GM23248 (cell line): ENCODE results near the gene POLE2. TPM values are rescaled to one million over a fixed set of nuclear protein-coding genes. Genes with fewer than 3 reads are reported as not detected.

Experiments
- DNase-seq: peaks from one replicate; pipeline ENCODE4 v3.0.0-alpha.2; 2015
- H2AFZ ChIP-seq: fragments of 200-600 bp; sonication (generic); 2 replicates; pipeline ENCODE4 v1.6.1; 2016; ENCODE audit warnings: antibody characterized with exemption
- H3F3A ChIP-seq: fragments of 200-600 bp; sonication (generic); 2 replicates; pipeline ENCODE4 v1.6.1; 2016; ENCODE audit warnings: mild to moderate bottlenecking, antibody characterized with exemption, mixed run types; ENCODE audit not compliant: insufficient read depth
- H3K27ac ChIP-seq: fragments of 200-600 bp; sonication (generic); 2 replicates; pipeline ENCODE4 v1.5.1; 2016; ENCODE audit warnings: mild to moderate bottlenecking
- H3K27me3 ChIP-seq: fragments of 200-600 bp; sonication (generic); replicated peaks from 2 replicates; pipeline ENCODE4 v1.6.1; 2016; ENCODE audit warnings: mild to moderate bottlenecking; ENCODE audit not compliant: insufficient read depth
- H3K36me3 ChIP-seq: fragments of 200-600 bp; sonication (generic); 2 replicates; pipeline ENCODE4 v1.6.1; 2016; ENCODE audit warnings: low read depth, mild to moderate bottlenecking
- H3K4me1 ChIP-seq: fragments of 200-600 bp; sonication (generic); 2 replicates; pipeline ENCODE4 v1.6.1; 2016; ENCODE audit warnings: mild to moderate bottlenecking; ENCODE audit not compliant: insufficient read depth
- H3K4me2 ChIP-seq: fragments of 200-600 bp; sonication (generic); one replicate; pipeline ENCODE4 v1.6.1; 2016; ENCODE audit warnings: mild to moderate bottlenecking; ENCODE audit not compliant: unreplicated experiment
- H3K4me3 ChIP-seq: fragments of 200-600 bp; sonication (generic); 2 replicates; pipeline ENCODE4 v1.5.1; 2016; ENCODE audit warnings: mild to moderate bottlenecking
- H3K79me2 ChIP-seq: fragments of 200-600 bp; sonication (generic); 2 replicates; pipeline ENCODE4 v1.6.1; 2016; ENCODE audit warnings: mild to moderate bottlenecking; ENCODE audit not compliant: insufficient read depth
- H3K9ac ChIP-seq: fragments of 200-600 bp; sonication (generic); 2 replicates; pipeline ENCODE4 v1.6.1; 2016; ENCODE audit warnings: mild to moderate bottlenecking
- H3K9me2 ChIP-seq: fragments of 200-600 bp; sonication (generic); 2 replicates; pipeline ENCODE4 v1.6.1; 2016; ENCODE audit warnings: mixed run types, mild to moderate bottlenecking, moderate library complexity; ENCODE audit not compliant: insufficient read depth
- H3K9me3 ChIP-seq: fragments of 200-600 bp; sonication (generic); one replicate; pipeline ENCODE4 v1.6.1; 2017; ENCODE audit warnings: low read depth
- H4K20me1 ChIP-seq: fragments of 200-600 bp; sonication (generic); 2 replicates; pipeline ENCODE4 v1.6.0; 2016; ENCODE audit not compliant: insufficient read depth
- EZH2 ChIP-seq: fragments of 200-600 bp; sonication (generic); IDR thresholded peaks from 2 replicates; pipeline ENCODE4 v1.6.1; 2018; ENCODE audit warnings: antibody characterized with exemption, mild to moderate bottlenecking; ENCODE audit not compliant: insufficient read depth, poor library complexity, severe bottlenecking
- EZH2phosphoT487 ChIP-seq: fragments of 200-600 bp; sonication (generic); IDR thresholded peaks from 2 replicates; pipeline ENCODE4 v1.6.1; 2018; ENCODE audit warnings: antibody characterized with exemption, moderate library complexity, mild to moderate bottlenecking, low read depth; ENCODE audit not compliant: insufficient read depth
- WGBS, 2 experiments: methylation state at CpG; one replicate each; pipeline ENCODE4 v1.1.6; 2015 to 2017; ENCODE audit warnings: low lambda C conversion rate in 2 of 2, low coverage in 1 of 2; ENCODE audit errors: missing lambda C conversion rate in 2 of 2; 5-methylcytosine and 5-hydroxymethylcytosine counted together
- in situ Hi-C: fragments of 300-500 bp; cut with MboI; formaldehyde crosslinking; loops from 2 replicates; pipeline ENCODE4 v1.15.0; 2020
- polyA plus RNA-seq: library from polyadenylated mRNA; unstranded; fragments of >200 nt; fragmentation: Nextera tagmentation; extraction: Ambion mirVana; gene quantifications from 2 replicates; pipeline ENCODE4 v1.2.1, GENCODE V29; 2016
- total RNA-seq: library from RNA; depleted of rRNA; stranded (reverse); fragments of >200 nt; shearing (Covaris generic); gene quantifications from 2 replicates; pipeline ENCODE4 v1.2.3, GENCODE V29; 2014

The POLE2 gene
- total and polyA plus RNA-seq, 2 experiments from 2014 or later: 5.2 to 5.5 TPM

DNA sequence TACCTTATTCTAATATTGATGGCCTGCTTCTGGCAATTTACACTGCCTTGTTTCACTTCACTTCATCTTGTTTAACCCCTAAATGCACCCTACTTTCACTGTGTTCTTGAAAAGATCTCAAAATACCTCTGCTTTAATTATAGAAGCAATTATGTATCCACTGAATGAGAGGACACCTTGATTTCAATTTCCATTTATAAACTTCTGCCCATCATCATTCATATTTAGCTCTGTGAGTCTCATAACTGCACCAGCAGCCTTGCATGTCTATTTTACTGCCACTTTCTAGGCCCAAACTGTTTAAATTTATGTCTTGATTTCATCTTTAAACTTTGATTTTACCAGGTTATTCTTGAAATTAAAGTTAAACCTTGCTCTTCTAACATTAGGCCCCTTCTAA, 45.9 kb downstream of the POLE2 start:
- Histone ChIP-seq H3K4me3 (no peak overlapping the region), H3K9me3 (no peaks in the 10 kb centered on the region), H3K36me3 (peaks cover 4% of the 10 kb centered on the region; the same call in 1 of the 2 replicates), H3K4me2 (no peak overlapping the region), H2AFZ (no peak overlapping the region), H3K9me2 (no peaks in the 10 kb centered on the region), H3K27ac (no peak overlapping the region), H4K20me1 (no peaks in the 10 kb centered on the region), H3K4me1 (no peaks in the 10 kb centered on the region; the same call in 1 of the 2 replicates), H3K9ac (no peak overlapping the region), H3K79me2 (peaks cover 94% of the 10 kb centered on the region), H3F3A (no peaks in the 10 kb centered on the region), H3K27me3 (no peaks in the 10 kb centered on the region)
- in situ Hi-C loops: no loop called here
- TF ChIP-seq EZH2: no peak
- TF ChIP-seq EZH2phosphoT487: no peak
- no peak for DNase-seq

DNA sequence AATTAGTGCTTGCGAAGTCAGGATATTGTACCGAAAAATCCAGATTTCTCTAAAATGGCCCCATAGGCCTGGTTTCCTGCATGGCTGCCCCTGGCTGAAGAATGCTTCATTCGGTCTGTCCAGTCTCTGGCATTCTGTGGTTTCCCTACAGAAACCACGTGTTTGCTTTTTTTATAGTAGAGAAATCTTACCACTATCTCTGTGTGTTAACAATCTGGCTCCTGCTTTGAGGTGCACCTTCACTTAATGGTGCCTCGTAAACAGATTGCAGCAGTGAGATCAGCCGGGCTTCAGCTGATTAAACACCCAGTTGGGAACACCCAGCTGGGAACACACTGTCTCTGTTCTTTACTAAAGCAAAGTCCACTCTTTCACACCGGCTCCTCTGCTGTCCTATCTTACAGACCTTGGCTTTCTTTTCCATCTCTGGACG, 46.3 kb downstream of the POLE2 start:
- Histone ChIP-seq H2AFZ (no peak overlapping the region), H3K9me3 (no peaks in the 10 kb centered on the region), H3K27me3 (no peaks in the 10 kb centered on the region), H3F3A (peaks cover 3% of the 10 kb centered on the region; the same call in 1 of the 2 replicates), H3K4me2 (no peak overlapping the region), H3K79me2 (peaks cover 95% of the 10 kb centered on the region), H3K9me2 (no peaks in the 10 kb centered on the region), H3K4me1 (peaks cover 2% of the 10 kb centered on the region), H3K36me3 (peaks cover 4% of the 10 kb centered on the region; the same call in 1 of the 2 replicates), H3K27ac (no peak overlapping the region), H3K9ac (no peak overlapping the region), H4K20me1 (no peaks in the 10 kb centered on the region), H3K4me3 (no peak overlapping the region)
- 75 to 84% methylated on average over 8 of the region's 8 CpGs for WGBS, 2 experiments
- no peak for TF ChIP-seq EZH2
- TF ChIP-seq EZH2phosphoT487: no peak
- in situ Hi-C loops: no loop called here
- DNase-seq: no peak

DNA sequence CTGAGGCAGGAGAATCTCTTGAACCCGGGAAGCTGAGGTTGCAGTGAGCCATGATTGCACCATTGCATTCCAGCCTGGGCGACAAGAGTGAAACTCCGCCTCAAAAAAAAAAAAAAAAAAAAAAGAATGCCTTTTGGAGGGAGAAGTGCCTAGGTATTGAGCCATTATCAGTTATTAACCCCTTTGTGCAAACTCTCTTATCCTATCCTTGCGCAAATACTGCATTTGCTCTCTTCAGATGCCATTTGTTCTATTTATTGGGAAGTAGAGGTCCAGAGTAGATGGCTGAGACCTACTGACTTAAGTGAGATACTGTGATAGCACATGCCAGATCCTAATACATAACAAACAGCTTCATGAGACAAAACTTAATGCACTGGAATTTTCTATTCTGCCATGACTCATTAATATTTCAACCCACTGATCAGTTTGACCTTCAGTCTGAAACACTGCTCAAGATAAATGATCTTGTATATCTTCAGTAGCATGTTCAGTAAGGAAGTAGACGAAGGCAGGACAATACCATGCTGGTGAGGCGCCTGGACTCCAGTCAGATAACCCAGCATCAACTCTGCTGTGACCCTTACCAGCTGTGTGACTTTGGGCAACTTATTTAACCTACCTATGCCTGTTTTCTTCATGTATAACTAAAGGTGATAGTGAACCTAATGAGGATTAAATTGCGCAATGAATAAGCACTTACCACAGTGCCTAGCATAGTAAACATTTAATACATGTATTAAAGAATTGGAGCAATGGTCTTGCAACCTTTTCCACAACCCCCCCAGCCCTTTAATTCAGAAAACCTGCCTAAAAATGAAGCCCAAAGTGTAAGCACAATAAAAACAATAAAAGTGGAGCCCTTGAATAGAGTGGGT, 47.2 kb downstream of the POLE2 start:
- H3K9me3 ChIP-seq: no peaks in the 10 kb centered on the region
- no peak overlapping the region for H3K27ac ChIP-seq
- peaks cover 99% of the 10 kb centered on the region for H3K79me2 ChIP-seq
- no peak overlapping the region for H3K9ac ChIP-seq
- no peak overlapping the region for H3K4me3 ChIP-seq
- TF ChIP-seq EZH2: no peak
- TF ChIP-seq EZH2phosphoT487: no peak
- no peaks in the 10 kb centered on the region for H3K27me3 ChIP-seq
- H4K20me1 ChIP-seq: no peaks in the 10 kb centered on the region
- H3K4me2 ChIP-seq: no peak overlapping the region
- H2AFZ ChIP-seq: no peak overlapping the region
- in situ Hi-C loops: no loop called here
- H3F3A ChIP-seq: peaks cover 11% of the 10 kb centered on the region
- DNase-seq: no peak
- H3K4me1 ChIP-seq: peaks cover 10% of the 10 kb centered on the region
- no peaks in the 10 kb centered on the region for H3K9me2 ChIP-seq
- WGBS, 2 experiments: 96 to 97% methylated on average over 7 of the region's 7 CpGs
- H3K36me3 ChIP-seq: peaks cover 4% of the 10 kb centered on the region; the same call in 1 of the 2 replicates

DNA sequence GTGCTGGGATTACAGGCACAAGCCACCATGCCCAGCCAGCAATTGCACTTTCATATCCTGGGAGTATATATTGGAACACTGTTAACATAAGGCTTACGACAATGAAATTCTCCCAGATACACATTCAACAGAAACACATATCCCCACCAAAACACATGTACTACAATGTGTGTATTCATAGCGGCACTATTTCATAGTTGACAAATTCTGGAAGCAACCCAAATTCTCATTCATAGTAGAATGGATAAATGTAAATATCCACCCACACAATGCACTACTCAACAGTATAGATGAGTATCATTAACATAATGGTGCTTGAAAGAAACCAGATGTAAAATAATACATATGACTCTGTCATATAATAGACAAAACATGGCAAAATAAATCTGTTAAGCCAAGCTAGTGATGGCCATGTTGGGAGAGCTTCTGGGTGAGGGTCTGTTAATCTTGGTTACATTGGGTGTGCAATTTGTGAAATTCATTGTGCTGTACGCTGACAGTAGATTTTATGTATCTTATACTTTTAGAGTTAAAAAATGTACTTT, 50.4 kb downstream of the POLE2 start:
- no peak for TF ChIP-seq EZH2
- TF ChIP-seq EZH2phosphoT487: no peak
- H3F3A ChIP-seq: peaks cover 11% of the 10 kb centered on the region
- H3K4me2 ChIP-seq: no peak overlapping the region
- H2AFZ ChIP-seq: no peak overlapping the region
- no peak overlapping the region for H3K9ac ChIP-seq
- no peaks in the 10 kb centered on the region for H3K27me3 ChIP-seq
- no peak overlapping the region for H3K4me3 ChIP-seq
- no peak overlapping the region for H3K27ac ChIP-seq
- peaks cover 4% of the 10 kb centered on the region; the same call in 1 of the 2 replicates for H3K36me3 ChIP-seq
- peaks cover 10% of the 10 kb centered on the region for H3K4me1 ChIP-seq
- in situ Hi-C loops: loop anchor here (10.0 kb wide), 1 partner anchor 127 kb away; the partner anchor contains the start of gene KLHDC2
- no peaks in the 10 kb centered on the region for H3K9me3 ChIP-seq
- WGBS, 2 experiments: 83% methylated on average over 3 of the region's 3 CpGs
- H3K9me2 ChIP-seq: no peaks in the 10 kb centered on the region
- no peak for DNase-seq
- H3K79me2 ChIP-seq: peaks cover 86% of the 10 kb centered on the region
- no peaks in the 10 kb centered on the region for H4K20me1 ChIP-seq
